Calu3 (cell line): Measurements from ENCODE around the gene FANCL. TPM values are rescaled to one million over a fixed set of nuclear protein-coding genes. Genes with fewer than 3 reads are reported as not detected.
A peak's percentile ranks its signal among the peaks of the same experiment; 100 is the strongest.

Experiments used
- BruUV-seq: library from RNA; stranded (reverse); fragments of 400-500 nt; replicated peaks from 2 replicates; lab custom pipeline; 2021; lab: Mats Ljungman, UMichigan
- CTCF ChIA-PET: fragments of 300-600 bp; sonication (Branson Sonifier 250); formaldehyde crosslinking; loops from one replicate; lab custom pipeline; 2022; ENCODE audit warnings: antibody characterized with exemption; lab: Charles Lee
- DNase-seq: peaks from one replicate; pipeline ENCODE4 v3.0.0; 2022
- H3K27ac Mint-ChIP-seq: one replicate; pipeline ENCODE4 v1.8.0; 2022; ENCODE audit warnings: mixed read lengths; ENCODE audit not compliant: unreplicated experiment
- H3K27me3 Mint-ChIP-seq: one replicate; pipeline ENCODE4 v1.8.0; 2022; ENCODE audit warnings: mixed read lengths; ENCODE audit not compliant: unreplicated experiment
- H3K36me3 Mint-ChIP-seq: one replicate; pipeline ENCODE4 v1.8.0; 2022; ENCODE audit warnings: mild to moderate bottlenecking, moderate library complexity, mixed read lengths; ENCODE audit not compliant: insufficient read depth, unreplicated experiment
- H3K4me1 Mint-ChIP-seq: one replicate; pipeline ENCODE4 v1.8.0; 2022; ENCODE audit warnings: mild to moderate bottlenecking, low read depth, mixed read lengths; ENCODE audit not compliant: unreplicated experiment
- H3K4me3 Mint-ChIP-seq: one replicate; pipeline ENCODE4 v1.8.0; 2022; ENCODE audit warnings: mild to moderate bottlenecking, low read depth, moderate library complexity, mixed read lengths; ENCODE audit not compliant: unreplicated experiment
- H3K9me3 Mint-ChIP-seq: one replicate; pipeline ENCODE4 v1.8.0; 2022; ENCODE audit warnings: low read depth, mixed read lengths; ENCODE audit not compliant: unreplicated experiment
- intact Hi-C: fragments of 100-400 bp; cut with micrococcal nuclease; formaldehyde crosslinking; loops from one replicate; pipeline ENCODE4 v1.10.0; 2022; ENCODE audit not compliant: unreplicated experiment
- total RNA-seq: library from RNA; stranded (reverse); gene quantifications from 2 replicates; pipeline ENCODE4 v1.2.3, GENCODE V29; 2022
- TF ChIP-seq, protein P1 (sequence below): fragments of 200-600 bp; IDR thresholded peaks from one replicate; pipeline ENCODE4 v1.8.0; 2022; ENCODE audit warnings: antibody characterized with exemption; ENCODE audit not compliant: unreplicated experiment

The FANCL gene
- total RNA-seq, 1 experiment from 2014 or later: 40.5 TPM

DNA sequence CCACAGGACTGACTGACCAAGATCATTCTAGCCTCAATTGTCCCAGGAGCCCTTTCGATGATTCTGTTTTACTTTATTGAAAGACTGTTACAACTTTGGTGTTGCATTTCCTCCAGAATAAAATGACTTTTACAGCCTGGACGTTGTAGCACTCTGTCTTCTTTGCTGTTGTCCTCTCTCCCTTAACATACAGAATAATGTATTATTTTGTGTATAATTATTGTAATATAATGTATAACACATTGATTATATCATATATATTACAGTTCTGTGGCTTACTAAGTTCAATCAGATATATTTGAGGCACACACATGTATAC, 380 bp upstream of the FANCL start:
- Mint-ChIP-seq H3K9me3 (no peaks in the 10 kb centered on the region), H3K4me1 (peaks cover 12% of the 10 kb centered on the region), H3K27me3 (no peaks in the 10 kb centered on the region), H3K27ac (peak overlapping the region; percentile 95), H3K36me3 (peaks cover 15% of the 10 kb centered on the region), H3K4me3 (peak overlapping the region; percentile 99)
- TF ChIP-seq, protein P1, sequence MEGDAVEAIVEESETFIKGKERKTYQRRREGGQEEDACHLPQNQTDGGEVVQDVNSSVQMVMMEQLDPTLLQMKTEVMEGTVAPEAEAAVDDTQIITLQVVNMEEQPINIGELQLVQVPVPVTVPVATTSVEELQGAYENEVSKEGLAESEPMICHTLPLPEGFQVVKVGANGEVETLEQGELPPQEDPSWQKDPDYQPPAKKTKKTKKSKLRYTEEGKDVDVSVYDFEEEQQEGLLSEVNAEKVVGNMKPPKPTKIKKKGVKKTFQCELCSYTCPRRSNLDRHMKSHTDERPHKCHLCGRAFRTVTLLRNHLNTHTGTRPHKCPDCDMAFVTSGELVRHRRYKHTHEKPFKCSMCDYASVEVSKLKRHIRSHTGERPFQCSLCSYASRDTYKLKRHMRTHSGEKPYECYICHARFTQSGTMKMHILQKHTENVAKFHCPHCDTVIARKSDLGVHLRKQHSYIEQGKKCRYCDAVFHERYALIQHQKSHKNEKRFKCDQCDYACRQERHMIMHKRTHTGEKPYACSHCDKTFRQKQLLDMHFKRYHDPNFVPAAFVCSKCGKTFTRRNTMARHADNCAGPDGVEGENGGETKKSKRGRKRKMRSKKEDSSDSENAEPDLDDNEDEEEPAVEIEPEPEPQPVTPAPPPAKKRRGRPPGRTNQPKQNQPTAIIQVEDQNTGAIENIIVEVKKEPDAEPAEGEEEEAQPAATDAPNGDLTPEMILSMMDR: no peak
- BruUV-seq: no TSS peak
- CTCF ChIA-PET: no interaction called here
- DNase-seq: no peak
- intact Hi-C loops: no loop called here

DNA sequence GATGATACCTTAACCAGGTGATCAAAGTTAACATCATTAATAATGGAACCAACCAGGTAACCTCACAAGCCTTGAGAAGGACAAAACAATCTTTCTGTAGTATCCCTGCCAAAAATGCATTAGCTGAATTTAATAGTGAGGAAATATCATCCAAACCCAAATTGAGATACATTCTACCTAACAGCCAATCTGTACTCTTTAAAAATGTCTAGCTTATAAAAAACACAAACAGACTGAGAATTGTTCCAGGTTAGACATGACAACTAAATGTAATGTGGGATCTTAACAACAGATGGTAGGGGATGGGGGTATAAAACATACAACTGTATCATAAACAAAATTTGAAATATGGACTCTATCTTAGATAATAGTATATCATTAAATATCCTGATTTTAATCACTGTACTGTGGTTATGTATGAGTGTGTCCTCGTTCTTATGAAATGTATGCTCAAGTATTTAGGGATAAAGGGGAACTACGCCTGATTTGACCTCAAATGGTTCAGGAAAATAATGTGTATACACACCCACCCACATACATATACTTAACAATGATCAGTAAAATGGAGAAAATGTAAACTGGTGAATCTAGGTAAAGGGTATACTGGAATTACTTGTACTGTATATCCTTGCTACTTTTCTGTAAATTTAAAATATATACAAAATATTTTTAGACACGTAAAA, 1.7 kb downstream of the FANCL start:
- BruUV-seq: no TSS peak
- intact Hi-C loops: loop anchor here (5.0 to 10.0 kb wide), 4 partner anchors 195 to 332 kb away; partner anchors contain the start of gene VRK2
- peak overlapping the region; percentile 99 for H3K4me3 Mint-ChIP-seq

GRCh38 chr2:58237741-58238140, 3.4 kb downstream of the FANCL start:
- Mint-ChIP-seq H3K36me3 (peaks cover 15% of the 10 kb centered on the region), H3K4me1 (peaks cover 48% of the 10 kb centered on the region), H3K27ac (no peak overlapping the region), H3K9me3 (no peaks in the 10 kb centered on the region), H3K27me3 (no peaks in the 10 kb centered on the region), H3K4me3 (peak overlapping the region; percentile 9)
- TF ChIP-seq, protein P1: no peak
- BruUV-seq: no TSS peak
- intact Hi-C loops: loop anchor here (5.0 to 10.0 kb wide), 4 partner anchors 193 to 330 kb away; partner anchors contain the start of gene VRK2
- CTCF ChIA-PET: no interaction called here
- DNase-seq: no peak

More for the DNA sequence above, 1.7 kb downstream of the FANCL start:
- no peak for DNase-seq
- TF ChIP-seq, protein P1: no peak
- CTCF ChIA-PET: interaction anchor here (0.7 kb wide), 1 partner anchor 114 kb away, joined by 6 read pairs; no protein-coding TSS in a partner anchor
- Mint-ChIP-seq H3K4me1 (peaks cover 34% of the 10 kb centered on the region), H3K27me3 (no peaks in the 10 kb centered on the region), H3K36me3 (peaks cover 15% of the 10 kb centered on the region), H3K9me3 (no peaks in the 10 kb centered on the region), H3K27ac (no peak overlapping the region)

DNA sequence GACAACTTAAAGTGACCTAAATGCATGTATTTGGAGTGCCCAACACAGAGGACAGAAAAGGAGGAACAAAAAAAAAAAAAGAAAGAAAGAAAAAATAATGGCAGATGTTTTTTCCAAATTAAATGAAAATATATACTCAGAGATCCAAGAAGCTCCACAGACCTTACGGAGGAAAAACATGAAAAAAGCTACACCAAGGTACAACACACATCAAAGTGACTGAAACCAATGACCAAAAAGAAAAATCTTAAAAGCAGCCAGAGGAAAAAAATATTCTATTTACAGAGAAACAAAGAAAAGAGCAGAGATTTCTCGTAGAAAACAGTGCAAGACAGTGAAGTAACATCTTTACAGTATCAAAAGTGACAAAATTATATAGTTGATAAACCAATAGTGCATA, 5.1 kb downstream of the FANCL start:
- intact Hi-C loops: loop anchor here (5.0 to 10.0 kb wide), 4 partner anchors 191 to 329 kb away; partner anchors contain the start of gene VRK2
- Mint-ChIP-seq H3K4me1 (peaks cover 54% of the 10 kb centered on the region), H3K36me3 (peaks cover 10% of the 10 kb centered on the region), H3K27me3 (no peaks in the 10 kb centered on the region), H3K9me3 (no peaks in the 10 kb centered on the region), H3K27ac (no peak overlapping the region), H3K4me3 (no peak overlapping the region)
- CTCF ChIA-PET: no interaction called here
- TF ChIP-seq, protein P1: no peak
- BruUV-seq: no TSS peak
- no peak for DNase-seq
